OCI-M1 (cell line): ENCODE results near the gene MYL7.
"Not testable (repeated sequence)": the region's sequence is repeated elsewhere in the genome, so short reads cannot be mapped to it uniquely, and the experiment has no call there.

ENCODE experiments used
- DNase-seq: peaks from one replicate; lab custom pipeline; 2025; lab: John Stamatoyannopoulos, UW

Gene MYL7

DNA sequence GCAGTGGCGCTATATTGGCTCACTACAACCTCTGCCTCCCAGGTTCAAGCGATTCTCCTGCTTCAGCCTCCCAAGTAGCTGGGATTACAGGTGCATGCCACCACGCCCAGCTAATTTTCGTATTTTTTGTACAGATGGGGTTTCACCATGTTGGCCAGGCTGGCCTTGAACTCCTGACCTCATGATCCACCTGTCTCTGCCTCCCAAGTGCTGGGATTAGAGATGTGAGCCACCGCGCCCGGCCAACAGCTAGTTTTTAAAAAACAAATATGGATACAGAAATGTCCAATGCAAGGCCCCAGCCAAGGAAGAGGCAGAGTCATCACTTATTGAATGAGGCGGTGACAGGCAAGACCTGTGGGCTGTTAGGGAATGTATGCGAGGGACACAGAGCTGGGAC is 30.8 kb upstream of the MYL7 start:
- DNase-seq, result not testable (repeated sequence)

DNA sequence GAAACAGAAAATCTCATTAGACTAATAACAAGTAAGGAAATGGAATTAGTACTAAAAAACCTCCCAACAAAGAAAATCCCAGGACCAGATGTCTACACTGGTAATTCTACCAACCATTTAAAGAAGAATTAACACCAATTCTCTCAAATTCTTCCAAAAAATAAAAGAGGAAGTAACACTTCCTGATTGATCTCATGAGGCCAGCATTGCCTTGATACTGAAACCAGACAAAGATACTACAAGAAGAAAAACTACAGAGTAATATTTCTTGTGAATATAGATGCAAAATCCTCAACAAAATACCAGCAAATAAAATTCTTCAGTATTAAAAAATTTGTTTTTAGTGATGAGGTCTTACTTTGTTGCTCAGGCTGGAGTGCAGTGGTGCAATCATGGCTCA is 26.8 kb upstream of the MYL7 start:
- peak; percentile 46 for DNase-seq

GRCh38 chr7:44163591-44163990 is 22.5 kb upstream of the MYL7 start:
- DNase-seq, result no peak

GRCh38 chr7:44162785-44163395 is 21.8 kb upstream of the MYL7 start:
- no peak for DNase-seq

- no peak for DNase-seq
These were observed 21.0 kb upstream of the MYL7 start for GRCh38 chr7:44162179-44162578.

DNA sequence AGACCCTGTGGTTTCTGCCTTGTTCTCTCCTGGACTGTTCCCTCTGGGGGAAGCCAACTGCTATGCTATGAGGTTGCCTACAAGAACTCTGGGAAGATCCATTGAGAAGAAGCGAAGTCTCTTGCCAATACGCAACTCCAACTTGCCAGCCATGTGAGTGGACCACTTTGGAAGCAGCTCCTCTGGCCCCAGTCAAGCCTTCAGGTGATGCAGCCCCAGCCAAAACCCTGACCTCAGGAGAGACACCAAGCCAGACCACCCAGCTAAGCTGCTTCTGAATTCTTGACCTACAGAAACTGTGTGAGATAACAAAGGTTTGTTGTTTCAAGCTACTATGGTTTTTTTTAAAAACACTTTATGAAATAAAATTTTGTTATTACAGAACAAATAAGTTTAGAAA is 20.2 kb upstream of the MYL7 start:
- no peak for DNase-seq

DNA sequence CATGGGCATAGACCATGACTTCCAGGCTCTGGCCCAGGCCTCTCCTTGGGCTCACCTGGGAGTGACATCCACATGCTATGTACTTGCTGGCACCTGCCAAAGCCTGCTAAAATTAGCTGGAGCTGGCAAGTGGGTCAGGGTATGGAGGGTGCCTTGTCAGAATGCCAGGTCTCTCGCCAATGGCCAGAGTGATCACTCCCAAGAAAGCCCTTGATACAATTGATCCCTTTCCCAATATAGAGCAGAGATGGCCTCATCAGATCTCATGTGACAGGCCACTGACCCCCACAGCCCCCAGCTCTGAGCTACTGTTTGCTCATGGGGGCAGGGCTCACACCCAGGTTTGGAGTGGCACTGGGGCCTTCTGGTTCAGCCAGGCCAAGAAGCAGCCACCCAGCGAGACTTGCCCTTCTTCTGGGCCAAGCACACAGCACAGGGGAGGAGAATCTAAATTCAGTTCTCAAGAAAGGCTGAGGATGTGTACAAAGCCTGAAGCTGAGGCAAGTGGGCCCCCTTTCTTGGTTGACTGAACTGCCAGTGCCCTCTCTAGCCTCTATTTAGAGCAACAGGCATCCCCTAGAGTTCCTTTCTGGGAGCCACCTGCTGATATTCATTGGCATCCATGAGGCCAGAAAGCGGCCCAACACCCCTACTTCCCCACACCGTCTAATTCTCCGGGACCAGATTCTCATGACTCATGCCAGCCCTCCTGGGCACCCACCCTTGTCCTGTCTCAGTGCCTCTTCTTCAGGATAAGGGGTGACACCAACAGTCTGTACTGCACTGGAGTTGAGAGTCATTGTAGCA is 18.9 kb upstream of the MYL7 start:
- DNase-seq, result no peak

DNA sequence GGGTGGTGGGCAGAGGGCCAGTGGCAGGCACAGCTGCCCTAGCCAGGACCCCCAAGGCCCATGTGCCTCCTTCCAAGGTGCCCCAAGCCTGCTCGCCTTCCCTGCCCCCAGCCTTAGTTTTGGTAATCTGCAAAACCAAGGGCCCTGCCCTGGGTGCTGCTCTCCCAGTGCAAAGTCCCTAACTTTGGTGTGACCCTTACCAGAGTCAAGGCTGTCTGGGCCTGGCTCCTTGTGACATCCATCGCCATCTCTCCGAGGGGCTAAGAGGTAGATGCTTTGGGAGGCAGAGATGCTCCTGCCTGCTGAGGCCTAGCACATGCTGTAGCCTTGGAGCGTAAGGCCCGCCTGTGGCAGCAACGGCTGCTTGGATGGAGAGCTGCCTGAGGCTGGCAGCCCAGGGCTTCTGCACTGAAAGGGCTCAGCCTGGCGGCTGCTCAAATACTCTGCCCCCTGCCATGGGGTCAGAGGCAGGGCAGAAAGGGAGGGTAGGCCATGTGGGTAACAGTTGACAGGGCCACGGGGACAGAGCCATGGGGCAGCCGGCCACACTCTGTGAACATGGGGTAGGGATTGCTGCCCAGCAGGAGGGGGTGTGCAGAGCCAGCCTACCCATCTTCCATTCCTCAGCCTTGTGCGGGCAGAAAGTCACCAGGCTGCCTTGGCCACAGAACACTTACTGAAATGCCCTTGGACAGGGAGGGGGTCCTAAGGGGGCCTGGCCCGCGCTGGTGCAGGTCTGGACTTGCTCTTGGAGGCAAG is 17.9 kb upstream of the MYL7 start:
- DNase-seq, result no peak

- no peak for DNase-seq
These were observed 17.2 kb upstream of the MYL7 start for GRCh38 chr7:44158096-44158872.

DNA sequence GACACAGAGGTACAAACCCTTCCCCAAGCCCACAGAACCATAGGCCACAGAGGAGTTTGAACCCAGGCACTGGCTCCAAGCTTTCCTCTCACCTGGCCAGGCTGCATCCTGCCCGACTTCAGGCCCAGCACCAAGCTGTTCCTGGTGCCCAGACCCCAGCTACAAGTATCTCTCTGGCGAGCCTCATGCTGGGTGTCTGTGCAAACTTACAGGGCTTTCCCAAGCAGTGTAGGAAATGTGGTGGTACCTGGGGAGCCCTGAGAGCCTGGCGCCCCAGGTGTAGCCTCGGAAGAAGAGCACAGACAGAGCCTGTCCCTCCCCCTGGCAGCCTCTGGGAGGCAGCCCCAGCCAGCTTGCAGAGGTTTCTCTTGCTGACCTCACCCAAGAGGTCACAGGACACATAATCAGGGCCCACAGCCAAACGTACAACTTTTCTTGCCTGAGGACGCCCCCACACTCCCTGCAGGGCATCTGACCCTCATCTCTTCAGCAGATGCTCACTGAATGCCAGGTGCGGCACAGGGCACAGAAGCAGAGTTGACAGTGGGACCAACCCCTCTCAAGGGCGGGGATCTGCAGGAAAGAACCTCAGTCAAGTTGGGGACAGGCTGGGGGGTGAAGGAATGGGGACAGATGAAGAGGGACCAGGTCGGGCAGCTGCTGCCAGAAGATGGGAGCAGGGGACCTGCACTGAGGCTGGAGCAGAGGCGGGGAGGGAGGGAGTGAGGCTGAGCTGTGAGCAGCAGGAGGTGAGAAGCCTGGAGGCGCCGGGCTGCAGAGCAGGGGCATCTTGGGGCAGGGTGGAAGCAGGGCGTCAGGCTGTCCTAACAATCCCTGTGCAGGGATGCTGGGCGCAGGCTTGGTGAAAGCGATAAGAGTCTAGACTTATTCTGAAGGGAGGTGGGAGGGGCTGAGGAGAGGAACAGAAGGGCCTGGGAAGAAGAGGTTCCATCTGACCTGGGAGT is 16.3 kb upstream of the MYL7 start:
- no peak for DNase-seq

GRCh38 chr7:44156453-44157010 is 15.4 kb upstream of the MYL7 start:
- no peak for DNase-seq

- no peak for DNase-seq
These were observed 14.4 kb upstream of the MYL7 start for GRCh38 chr7:44155191-44156185.

DNA sequence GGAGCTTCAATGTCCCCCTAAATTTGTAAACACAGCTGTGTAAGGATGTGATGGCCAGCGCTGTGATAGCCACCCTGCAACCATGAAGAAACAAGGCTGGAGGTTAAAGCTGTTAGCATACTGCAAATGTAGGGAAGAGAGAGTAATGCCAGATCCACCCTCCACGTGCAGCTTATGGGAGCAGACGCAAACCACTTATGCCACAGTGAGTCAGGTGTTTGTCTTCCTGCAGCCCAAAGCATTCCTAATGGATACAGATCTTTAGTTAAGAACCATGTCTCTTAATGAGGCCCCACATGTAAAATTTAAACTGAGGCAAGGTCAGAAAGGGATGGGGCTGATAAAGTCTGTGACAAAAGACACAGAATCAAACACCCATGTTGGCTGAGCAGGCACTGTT is 13.6 kb upstream of the MYL7 start:
- DNase-seq, result no peak

GRCh38 chr7:44153948-44154335 is 12.8 kb upstream of the MYL7 start:
- DNase-seq, result no peak

GRCh38 chr7:44152971-44153947 is 12.1 kb upstream of the MYL7 start:
- no peak for DNase-seq

- no peak for DNase-seq
These were observed 10.8 kb upstream of the MYL7 start for GRCh38 chr7:44151956-44152355.

DNA sequence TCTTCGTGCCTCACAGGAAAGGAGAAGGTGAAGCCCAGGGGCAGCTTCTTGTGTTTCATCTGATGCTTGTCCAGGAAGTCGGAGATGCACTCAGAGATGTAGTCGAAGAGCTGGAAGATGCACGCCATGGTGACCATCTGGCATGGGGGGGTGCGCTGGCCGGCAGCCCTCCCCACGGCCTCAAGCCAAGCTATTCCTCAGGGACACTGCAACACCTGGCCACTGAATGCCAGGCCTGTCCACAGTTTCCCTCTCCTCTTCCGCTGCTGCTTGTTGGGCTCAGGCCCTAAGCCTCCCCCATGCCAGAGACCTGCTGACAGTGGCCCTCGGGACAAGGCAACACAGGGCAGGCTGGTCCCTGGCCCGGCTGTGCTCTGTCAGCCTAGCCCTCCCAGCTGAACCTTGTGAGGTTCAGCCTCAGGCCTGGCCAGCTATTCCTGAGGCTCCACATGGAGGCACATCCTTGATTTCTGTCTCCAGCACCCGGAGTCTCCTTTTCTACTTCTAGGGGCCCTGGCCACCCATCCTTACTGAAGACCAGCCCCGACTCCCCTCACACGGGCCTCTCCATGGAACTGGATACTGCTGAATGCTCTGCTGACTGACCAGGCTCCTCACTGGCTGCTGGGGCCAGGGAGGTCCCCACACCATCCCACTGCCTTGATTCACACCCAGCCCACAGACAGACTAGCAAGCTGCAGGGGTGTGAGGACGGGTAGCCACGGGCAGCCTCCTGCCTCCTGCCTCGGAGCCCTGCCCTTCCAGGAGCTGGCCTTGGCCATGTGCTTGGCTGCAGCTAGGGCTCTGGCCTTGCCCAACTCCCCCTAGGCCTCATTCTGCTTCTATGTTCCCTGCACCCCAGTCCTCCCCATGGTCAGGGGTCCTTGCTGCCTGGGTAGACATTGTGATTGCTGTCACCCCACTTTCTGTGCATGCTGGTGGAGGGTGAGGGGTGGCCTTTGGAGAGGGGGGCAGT is 10.1 kb upstream of the MYL7 start:
- DNase-seq, result no peak
